RCC 7860 (cell line): ENCODE measurements around the gene TRAF3.
A peak's percentile ranks its signal among the peaks of the same experiment; 100 is the strongest.
"Not testable (repeated sequence)": the region's sequence is repeated elsewhere in the genome, so short reads cannot be mapped to it uniquely, and the experiment has no call there.

Experiments used
- DNase-seq: peaks from one replicate; pipeline ENCODE4 v3.0.0-alpha.2; 2015; ENCODE audit warnings: low spot score
- FAIRE-seq: peaks from 2 replicates; lab custom pipeline; 2012; peaks lifted over from hg19 to GRCh38; lab: Jason Lieb, UNC

Gene TRAF3

DNA sequence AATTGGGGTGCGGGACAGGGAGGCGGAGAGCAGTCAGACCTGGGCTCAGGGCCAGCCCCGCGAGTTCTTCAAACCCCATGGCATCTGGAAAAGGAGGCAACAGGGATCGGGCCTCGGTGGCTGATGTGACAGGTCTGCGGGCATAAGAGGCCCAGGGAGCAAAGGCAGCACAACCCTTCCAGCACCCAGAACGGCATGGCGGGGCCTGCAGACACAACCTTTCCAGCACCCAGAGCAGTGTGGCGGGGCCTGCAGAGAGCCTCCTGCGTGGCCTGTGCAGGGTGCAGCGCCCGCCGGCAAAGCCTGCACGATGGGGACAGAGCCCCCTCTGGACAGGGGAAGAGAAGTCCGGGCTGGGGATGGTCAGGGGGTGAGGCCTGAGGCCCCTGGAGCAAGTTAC, 26.2 kb upstream of the TRAF3 start:
- FAIRE-seq: no peak
- no peak for DNase-seq

DNA sequence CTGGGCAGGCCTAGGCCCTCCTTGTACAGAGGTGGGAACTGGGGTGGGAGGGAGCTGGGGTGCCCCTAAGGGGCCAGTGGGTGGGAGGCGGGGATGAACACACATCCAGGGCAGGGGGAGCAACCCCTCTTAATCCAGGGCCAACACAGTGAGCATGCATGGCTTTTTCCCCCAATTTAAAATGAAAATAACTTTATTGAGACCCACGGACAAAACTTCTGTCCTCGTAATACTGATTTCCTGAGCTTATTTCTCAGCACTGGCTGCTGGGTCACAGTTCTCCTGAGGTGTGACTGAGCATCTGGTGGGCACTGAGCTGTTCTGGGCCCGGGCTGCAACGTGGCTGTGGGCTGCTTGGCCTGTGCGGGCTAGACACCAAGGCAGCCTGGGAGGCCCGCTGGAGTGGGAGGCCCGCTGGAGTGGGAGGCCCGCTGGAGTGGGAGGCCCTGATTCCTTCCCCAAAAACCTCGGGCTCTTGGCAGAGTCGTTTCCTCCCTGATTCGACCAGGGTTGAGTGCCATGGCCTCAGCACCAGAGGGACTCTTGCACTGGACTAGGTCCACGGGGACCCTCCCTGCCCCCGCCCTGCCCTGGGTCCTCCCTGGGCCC, 24.9 kb upstream of the TRAF3 start:
- DNase-seq: no peak

GRCh38 chr14:102754370-102755262, 22.6 kb upstream of the TRAF3 start:
- FAIRE-seq (no peak), DNase-seq (no peak)

More for the DNA sequence above, 24.9 kb upstream of the TRAF3 start:
- no peak for FAIRE-seq

DNA sequence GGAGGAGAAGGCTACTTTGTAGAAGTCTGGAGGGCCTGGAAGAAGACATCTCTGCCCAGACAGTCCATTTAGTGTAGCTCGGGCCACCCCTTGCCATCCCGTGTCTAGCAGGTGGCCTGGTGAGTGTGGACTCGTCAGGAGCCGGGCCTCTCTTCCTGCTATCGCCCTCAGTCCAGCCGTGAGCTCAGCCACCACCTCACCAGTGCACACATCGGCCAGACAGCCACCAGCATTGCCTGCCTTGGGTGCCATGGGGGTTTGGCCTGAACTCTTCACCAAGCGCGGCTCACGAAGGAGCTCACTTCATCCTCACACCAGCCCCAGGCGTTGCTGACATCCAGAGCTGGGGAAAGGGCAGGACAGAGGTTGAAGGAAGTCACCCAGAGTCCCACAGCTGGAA, 19.6 kb upstream of the TRAF3 start:
- DNase-seq (no peak), FAIRE-seq (no peak)

DNA sequence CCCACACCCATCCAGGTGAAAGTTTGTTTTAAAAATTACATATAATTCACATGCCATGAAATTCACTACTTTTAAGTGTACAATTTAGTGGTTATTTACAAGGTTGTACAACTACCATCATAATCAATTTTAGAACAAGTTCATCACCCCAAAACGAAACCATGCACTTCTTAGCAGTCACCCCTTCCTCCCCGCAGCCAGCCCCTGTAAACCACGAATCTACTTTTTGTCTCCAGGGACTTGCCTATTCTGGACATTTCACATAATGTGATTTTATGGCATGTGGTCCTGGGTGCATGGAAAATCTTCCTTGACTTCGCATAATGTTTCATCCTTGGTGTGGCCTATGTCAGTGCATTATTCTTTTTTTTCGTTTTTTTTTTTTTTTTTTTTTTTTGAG, 19.2 kb upstream of the TRAF3 start:
- no peak for DNase-seq
- FAIRE-seq: no peak

GRCh38 chr14:102759456-102760187, 17.6 kb upstream of the TRAF3 start:
- DNase-seq (no peak), FAIRE-seq (no peak)

DNA sequence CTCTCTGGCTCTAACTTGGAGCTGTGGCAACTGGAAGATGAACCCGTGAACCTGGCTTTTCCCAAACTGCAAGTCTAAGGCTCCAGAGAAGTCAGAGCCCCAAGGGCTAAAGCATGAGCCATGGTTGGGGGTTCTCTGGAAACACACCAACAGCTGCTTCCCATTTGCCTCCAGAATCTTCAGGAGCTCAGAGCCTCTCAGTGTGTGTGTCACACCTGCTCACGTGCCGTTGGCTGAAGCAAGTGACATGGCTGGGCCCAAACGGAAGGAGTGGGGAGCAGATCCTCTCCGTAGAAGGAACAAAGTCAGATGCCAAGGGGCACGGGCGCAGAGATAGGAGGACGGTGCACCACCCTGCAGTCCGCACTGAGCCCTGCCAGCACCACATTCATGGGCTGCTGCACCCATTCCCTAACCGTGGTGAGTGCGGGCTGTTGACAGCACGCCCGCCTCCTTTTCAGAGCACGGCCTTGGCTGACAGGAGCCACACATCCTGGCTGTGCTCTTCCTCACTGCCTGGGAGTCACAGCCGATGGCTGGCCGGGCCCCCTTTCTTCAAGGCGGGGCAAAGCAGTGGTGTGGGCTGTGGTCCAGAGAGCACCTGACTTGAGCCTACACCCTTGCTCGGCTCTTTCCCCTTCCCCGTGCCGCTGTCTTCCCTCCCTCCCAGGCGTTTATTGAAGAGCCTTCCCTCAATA, 16.6 kb upstream of the TRAF3 start:
- DNase-seq (no peak), FAIRE-seq (no peak)

- DNase-seq (no peak), FAIRE-seq (no peak)
These were observed 16.0 kb upstream of the TRAF3 start for GRCh38 chr14:102761206-102761605.

- FAIRE-seq: no peak
- DNase-seq: no peak
These were observed 13.0 kb upstream of the TRAF3 start for GRCh38 chr14:102764220-102764671.

- FAIRE-seq, DNase-seq: not testable (repeated sequence)
These were observed 11.5 kb upstream of the TRAF3 start for GRCh38 chr14:102765770-102766169.

DNA sequence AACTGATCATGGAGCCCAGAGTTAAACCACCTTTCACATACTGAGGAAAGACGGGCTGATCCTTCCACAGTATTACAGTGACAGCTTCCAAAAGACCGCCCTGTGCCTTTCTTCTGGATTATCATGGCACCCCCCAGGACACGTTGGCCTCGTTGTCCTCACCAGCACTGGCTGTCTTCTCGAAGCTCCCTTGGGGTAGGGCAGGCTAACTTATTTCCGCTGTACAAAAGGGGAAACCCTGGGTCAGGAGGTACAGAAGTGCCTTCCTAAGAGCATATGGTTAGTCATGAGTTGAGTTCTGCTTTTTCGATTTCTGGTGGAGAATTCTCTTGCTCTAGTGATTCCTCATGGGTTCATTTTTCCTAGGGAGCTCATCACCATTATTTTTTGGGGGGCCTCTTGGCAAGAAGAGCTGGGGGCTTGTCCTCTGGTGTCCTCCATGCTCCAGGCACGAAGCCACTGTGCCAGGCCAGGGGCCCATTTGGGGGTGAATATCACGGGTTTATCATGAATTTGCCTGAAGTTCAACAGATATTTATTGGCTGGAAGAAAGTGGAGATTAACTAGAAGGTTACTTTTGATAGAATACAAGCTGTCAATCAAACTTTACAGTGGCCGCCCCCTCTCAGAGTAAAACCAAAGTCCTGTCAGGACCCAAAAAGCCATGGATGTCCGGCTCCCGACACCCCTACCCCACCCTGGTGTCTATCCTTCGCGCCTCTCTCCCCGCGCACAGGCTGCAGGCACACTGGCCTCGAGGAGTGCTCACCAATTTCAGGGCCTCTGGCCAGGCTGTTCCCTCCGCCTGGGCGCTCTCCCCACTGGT, 8.8 kb upstream of the TRAF3 start:
- no peak for DNase-seq
- no peak for FAIRE-seq

- FAIRE-seq (no peak), DNase-seq (no peak)
These were observed 8.3 kb upstream of the TRAF3 start for GRCh38 chr14:102769049-102769327.

- DNase-seq (no peak), FAIRE-seq (no peak)
These were observed 6.8 kb upstream of the TRAF3 start for GRCh38 chr14:102770147-102771123.

DNA sequence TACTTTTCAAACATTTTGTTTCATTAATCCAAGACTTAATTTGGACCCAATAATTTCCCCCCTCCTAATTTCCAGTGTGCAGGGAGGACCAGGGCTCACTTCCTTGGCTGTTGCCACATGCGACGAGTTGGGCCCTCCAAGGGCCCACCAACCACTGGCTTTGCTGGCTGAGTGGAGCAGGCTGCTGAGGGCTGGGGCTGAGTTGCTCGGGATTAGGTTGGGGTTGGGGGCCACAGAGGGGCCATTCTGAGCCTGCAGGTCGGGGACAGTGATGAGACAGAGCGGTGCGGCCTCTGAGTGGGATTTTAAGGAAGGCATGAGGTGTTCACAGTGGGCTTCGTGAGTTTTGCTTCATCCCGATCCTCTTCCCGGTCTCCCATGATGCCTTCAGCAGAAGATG, 6.1 kb upstream of the TRAF3 start:
- FAIRE-seq: no peak
- DNase-seq: no peak

- FAIRE-seq (no peak), DNase-seq (no peak)
These were observed 4.3 kb upstream of the TRAF3 start for GRCh38 chr14:102772781-102773570.

GRCh38 chr14:102774391-102775153, 2.7 kb upstream of the TRAF3 start:
- FAIRE-seq: no peak
- peak; percentile 40 for DNase-seq

GRCh38 chr14:102775855-102776760, 1.1 kb upstream of the TRAF3 start:
- no peak for FAIRE-seq
- DNase-seq: peak; percentile 53
